Motor neuron (in vitro differentiated cells): ENCODE results near the gene SLC17A3. TPM values are rescaled to one million over a fixed set of nuclear protein-coding genes. Genes with fewer than 3 reads are reported as not detected.
A peak's percentile ranks its signal among the peaks of the same experiment; 100 is the strongest.

Experiments
- ATAC-seq, 8 experiments: fragments of 200-7000 bp; cut with Tn5 transposase; replicated peaks in 6 of 8; 2 replicates each; pipeline ENCODE4 v1.8.0; 2021; ENCODE audit warnings: mild to moderate bottlenecking in 8 of 8, moderate library complexity in 8 of 8
- H3K27ac ChIP-seq, 2 donors: fragments of 250-450 bp; sonication (Bioruptor Pico); 2 replicates each; pipeline ENCODE4 v1.9.0; 2021; ENCODE audit warnings: antibody characterized with exemption in 2 of 2, mild to moderate bottlenecking in 2 of 2, moderate library complexity in 1 of 2
- H3K4me1 ChIP-seq, 2 donors: fragments of 250-450 bp; sonication (Bioruptor Pico); replicated peaks in 1 of 2; 2 replicates each; pipeline ENCODE4 v1.6.1; 2021; ENCODE audit warnings: antibody characterized with exemption in 2 of 2, mild to moderate bottlenecking in 2 of 2, moderate library complexity in 1 of 2
- H3K4me3 ChIP-seq, 5 donors: fragments of 250-450 bp; sonication (Bioruptor Pico); 2 replicates each; pipeline ENCODE4 v1.9.0; 2021; ENCODE audit warnings: antibody characterized with exemption in 5 of 5, mild to moderate bottlenecking in 5 of 5, moderate library complexity in 4 of 5
- WGBS, 10 experiments: fragments of 450-650 bp; shearing (Covaris generic); methylation state at CpG; one replicate each; pipeline ENCODE4 v1.0.0; 2022; 5-methylcytosine and 5-hydroxymethylcytosine counted together
- in situ Hi-C, 9 experiments: fragments of 400-800 bp; cut with MboI; loops; one replicate each; pipeline ENCODE4 v1.15.0; 2021; ENCODE audit warnings: low sequenced_read_pairs in 9 of 9, low pct_unique_long_range_greater_than_20kb in 2 of 9; ENCODE audit not compliant: unreplicated experiment in 9 of 9
- total RNA-seq, 8 experiments: library from RNA; unstranded; fragments of 300-600 nt; gene quantifications; 2 replicates each; pipeline versions ENCODE4 v1.2.3 to v1.2.4, GENCODE V29; 2022

The SLC17A3 gene
- total RNA-seq, 8 experiments from 2014 or later: 0.40 to 1.00 TPM; not detected in 6

- Histone ChIP-seq H3K4me1 (no peaks in the 10 kb centered on the region), H3K27ac (no peak overlapping the region), H3K4me3 (no peak overlapping the region)
- in situ Hi-C loops: loop anchor here in 1 of 9 experiments (25.0 kb wide), 1 partner anchor 290 kb away; no protein-coding TSS in a partner anchor
- ATAC-seq: no peak
- 64 to 100% (median 95%) methylated on average over 1 of the region's 1 CpG; no CpG with 5 or more reads in 4 of the 10 experiments for WGBS, 10 experiments
Measured at GRCh38 chr6:25902071-25902470, 28.0 kb upstream of the SLC17A3 start.

- Histone ChIP-seq H3K4me1 (no peaks in the 10 kb centered on the region), H3K4me3 (no peak overlapping the region), H3K27ac (no peak overlapping the region)
- 11 to 100% (median 78%) methylated on average over 1 of the region's 1 CpG; no CpG with 5 or more reads in 1 of the 10 experiments for WGBS, 10 experiments
- in situ Hi-C loops: loop anchor here in 1 of 9 experiments (25.0 kb wide), 1 partner anchor 289 kb away; no protein-coding TSS in a partner anchor
- ATAC-seq: no peak
Measured at GRCh38 chr6:25900843-25901242, 26.8 kb upstream of the SLC17A3 start.

GRCh38 chr6:25899580-25900408 is 25.8 kb upstream of the SLC17A3 start:
- H3K4me1 ChIP-seq: no peaks in the 10 kb centered on the region
- in situ Hi-C loops: loop anchor here in 1 of 9 experiments (25.0 kb wide), 1 partner anchor 287 kb away; no protein-coding TSS in a partner anchor
- 43 to 100% (median 75%) methylated on average over 1 to 2 of the region's 2 CpGs; no CpG with 5 or more reads in 2 of the 10 experiments for WGBS, 10 experiments

GRCh38 chr6:25899123-25899522 is 25.1 kb upstream of the SLC17A3 start:
- Histone ChIP-seq H3K4me3 (no peak overlapping the region), H3K4me1 (no peaks in the 10 kb centered on the region), H3K27ac (no peak overlapping the region)
- no peak for ATAC-seq
- in situ Hi-C loops: no loop called here
- WGBS, 10 experiments: 40 to 100% (median 90%) methylated on average over 1 to 2 of the region's 2 CpGs; no CpG with 5 or more reads in 4 of the 10 experiments

More at GRCh38 chr6:25899580-25900408, 25.8 kb upstream of the SLC17A3 start:
- ATAC-seq: peak in 1 of 8 experiments; percentile 28
- H3K27ac ChIP-seq: no peak overlapping the region
- H3K4me3 ChIP-seq: no peak overlapping the region

DNA sequence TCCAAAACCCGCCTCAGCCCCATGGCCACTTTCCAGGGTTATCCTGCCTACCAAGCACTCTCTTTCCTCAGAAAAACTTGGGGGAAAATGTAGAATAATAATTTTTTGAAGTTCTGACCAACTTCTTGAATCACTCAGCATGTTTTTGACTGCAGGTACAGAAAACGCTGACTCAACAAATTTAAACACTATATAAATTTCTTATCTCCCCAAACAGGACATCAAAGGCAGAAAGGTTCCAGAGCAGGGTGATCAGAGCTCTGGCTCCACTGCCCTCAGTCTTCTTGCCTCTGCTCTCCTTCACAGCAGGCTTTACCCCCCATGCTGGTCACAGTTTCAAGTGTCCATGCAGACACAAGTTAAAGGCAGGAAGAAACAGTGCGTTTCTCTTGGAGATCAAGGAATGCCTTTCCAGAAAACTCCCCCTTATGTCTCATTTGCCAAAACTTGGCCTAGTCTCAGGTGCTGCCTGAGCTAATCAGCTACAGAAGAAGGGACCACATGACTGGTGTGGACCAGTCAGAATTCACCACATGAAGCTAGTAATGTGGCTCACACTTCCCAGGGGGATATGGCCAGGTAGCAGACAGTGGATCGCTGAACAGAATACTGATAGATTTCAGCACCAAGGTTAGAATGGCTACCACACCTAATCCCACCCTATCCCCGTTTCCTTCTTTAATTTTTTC is 24.4 kb upstream of the SLC17A3 start:
- WGBS, 10 experiments: 41 to 100% (median 93%) methylated on average over 1 to 5 of the region's 5 CpGs; no CpG with 5 or more reads in 1 of the 10 experiments
- ATAC-seq: no peak

DNA sequence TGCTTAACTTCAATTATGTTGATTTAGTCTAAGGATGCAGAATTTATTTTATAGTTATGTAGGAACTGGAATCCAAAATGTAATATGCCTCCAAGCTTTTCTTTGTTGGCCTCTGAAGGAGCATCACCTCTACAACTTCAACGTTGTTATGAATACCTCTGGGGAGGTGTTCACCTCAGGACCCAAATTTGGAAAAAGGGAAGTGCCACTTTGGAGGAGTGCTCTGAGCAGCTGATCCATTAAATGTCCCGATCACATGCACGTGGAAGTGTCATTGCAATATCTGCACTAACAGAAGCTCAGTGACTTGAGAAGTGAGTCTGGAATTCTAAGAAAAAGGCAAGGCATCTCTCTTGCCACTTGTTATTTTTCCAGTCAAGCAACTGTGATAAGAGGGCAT is 22.2 kb upstream of the SLC17A3 start:
- no peak for ATAC-seq
- Histone ChIP-seq H3K4me1 (no peaks in the 10 kb centered on the region), H3K4me3 (no peak overlapping the region), H3K27ac (no peak overlapping the region)
- 0 to 100% (median 79%) methylated on average over 1 to 3 of the region's 3 CpGs; no CpG with 5 or more reads in 4 of the 10 experiments for WGBS, 10 experiments
- in situ Hi-C loops: no loop called here

More for the DNA sequence above, 24.4 kb upstream of the SLC17A3 start:
- no peaks in the 10 kb centered on the region for H3K4me1 ChIP-seq
- no peak overlapping the region for H3K27ac ChIP-seq
- H3K4me3 ChIP-seq: no peak overlapping the region
- in situ Hi-C loops: no loop called here

- WGBS, 10 experiments: 55 to 100% (median 82%) methylated on average over 1 of the region's 1 CpG; no CpG with 5 or more reads in 1 of the 10 experiments
- Histone ChIP-seq H3K4me1 (no peaks in the 10 kb centered on the region), H3K4me3 (no peak overlapping the region), H3K27ac (no peak overlapping the region)
- ATAC-seq: no peak
- in situ Hi-C loops: no loop called here
Measured at GRCh38 chr6:25895771-25896170, 21.7 kb upstream of the SLC17A3 start.

- 33 to 100% (median 80%) methylated on average over 1 to 3 of the region's 6 CpGs; no CpG with 5 or more reads in 1 of the 10 experiments for WGBS, 10 experiments
- no peak for ATAC-seq
- Histone ChIP-seq H3K4me1 (no peaks in the 10 kb centered on the region), H3K27ac (no peak overlapping the region), H3K4me3 (no peak overlapping the region)
- in situ Hi-C loops: no loop called here
Measured at GRCh38 chr6:25893778-25894177, 19.7 kb upstream of the SLC17A3 start.

DNA sequence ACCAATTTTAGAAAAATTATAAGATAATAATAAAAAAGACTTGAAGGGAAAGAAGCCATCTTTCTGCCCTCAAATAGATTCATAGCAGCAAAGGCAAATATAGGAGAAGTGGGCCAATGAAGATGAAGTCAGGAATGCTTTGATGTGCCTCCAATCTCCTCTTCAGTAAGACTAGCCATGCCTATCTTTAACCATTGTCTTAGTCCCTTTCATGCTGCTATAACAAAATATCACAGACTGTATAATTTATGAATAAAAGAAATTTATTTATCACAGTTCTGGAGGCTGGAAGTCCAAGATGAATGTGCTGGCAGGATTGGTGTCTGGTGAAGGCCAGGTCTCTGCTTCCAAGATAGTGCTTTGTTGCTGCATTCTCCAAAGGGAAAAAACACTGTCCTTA is 18.8 kb upstream of the SLC17A3 start:
- no peak for ATAC-seq
- in situ Hi-C loops: no loop called here
- Histone ChIP-seq H3K27ac (no peak overlapping the region), H3K4me3 (no peak overlapping the region), H3K4me1 (no peaks in the 10 kb centered on the region)

DNA sequence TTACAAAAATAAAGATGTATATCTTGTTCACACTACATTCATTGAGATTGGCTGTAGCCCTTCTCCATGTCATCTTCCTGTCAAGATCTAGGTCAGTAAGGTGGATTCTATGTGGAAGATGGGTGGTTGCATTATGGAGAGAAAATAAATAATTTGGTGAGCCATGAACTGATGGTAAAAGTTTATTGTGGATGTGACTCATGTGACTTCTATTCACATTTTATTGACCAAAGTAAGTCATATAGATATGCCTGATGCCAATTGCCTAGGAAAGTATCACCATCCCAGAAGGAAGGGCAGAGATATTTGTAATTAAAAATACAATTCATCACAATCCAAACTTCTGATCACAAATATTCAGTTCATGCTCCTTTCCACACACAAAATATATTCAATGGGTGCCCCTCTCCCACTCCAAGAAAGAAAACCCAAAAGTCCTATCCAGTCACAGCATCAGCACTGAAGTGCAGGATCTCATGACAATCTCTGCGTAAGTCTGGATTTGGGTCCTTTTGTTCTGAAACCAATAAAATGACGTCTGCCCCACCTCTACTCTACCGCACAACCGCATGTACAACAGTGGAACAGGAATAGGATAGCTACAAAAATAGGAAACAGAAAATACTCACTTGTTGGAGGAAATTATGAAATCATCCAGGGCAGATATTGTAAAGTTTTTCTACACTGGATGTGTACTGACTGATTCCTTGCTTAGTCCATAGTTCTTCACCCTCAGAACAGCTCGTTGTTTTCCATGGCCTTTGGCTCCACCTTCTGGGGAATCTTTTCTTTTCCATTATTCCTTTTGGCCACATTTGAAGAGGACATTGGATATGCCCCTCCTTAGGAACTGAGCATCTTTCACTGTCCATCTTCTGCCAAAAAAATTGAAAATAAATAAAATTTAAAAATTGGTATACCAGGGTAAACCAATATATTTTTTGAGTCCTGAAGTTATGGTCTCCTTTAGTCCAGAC is 16.1 kb upstream of the SLC17A3 start:
- in situ Hi-C loops: no loop called here
- peak; percentile 67 to 89 (median 78) for ATAC-seq
- Histone ChIP-seq H3K4me1 (no peaks in the 10 kb centered on the region), H3K27ac (no peak overlapping the region), H3K4me3 (no peak overlapping the region)
- WGBS, 10 experiments: 0 to 100% (median 48%) methylated on average over 1 to 5 of the region's 5 CpGs; no CpG with 5 or more reads in 1 of the 10 experiments

- 20 to 100% (median 90%) methylated on average over 1 to 2 of the region's 2 CpGs; no CpG with 5 or more reads in 2 of the 10 experiments for WGBS, 10 experiments
- no peak overlapping the region for H3K27ac ChIP-seq
- in situ Hi-C loops: no loop called here
- no peak for ATAC-seq
- no peaks in the 10 kb centered on the region for H3K4me1 ChIP-seq
- H3K4me3 ChIP-seq: no peak overlapping the region
Measured at GRCh38 chr6:25888626-25889025, 14.6 kb upstream of the SLC17A3 start.

GRCh38 chr6:25886066-25886465 is 12.0 kb upstream of the SLC17A3 start:
- in situ Hi-C loops: no loop called here
- WGBS, 10 experiments: 40 to 100% (median 93%) methylated on average over 1 to 2 of the region's 2 CpGs; no CpG with 5 or more reads in 1 of the 10 experiments
- no peak for ATAC-seq
- no peaks in the 10 kb centered on the region for H3K4me1 ChIP-seq
- H3K27ac ChIP-seq: no peak overlapping the region
- no peak overlapping the region for H3K4me3 ChIP-seq
